GM21381 (cell line): ENCODE results near the gene PARP15.
"Not testable (repeated sequence)": the region's sequence is repeated elsewhere in the genome, so short reads cannot be mapped to it uniquely, and the experiment has no call there.

ENCODE experiments used
- ATAC-seq: cut with Tn5 transposase; IDR thresholded peaks from one replicate; pipeline ENCODE4 v1.9.1; 2021; ENCODE audit warnings: mild to moderate bottlenecking, moderate library complexity; ENCODE audit not compliant: unreplicated experiment

PARP15 gene

GRCh38 chr3:122577409-122578031, at the start of gene PARP15:
Gene PARP15 (plus strand): TSS chr3:122577650. CDS start chr3:122577668, 18 bp downstream.
- no peak for ATAC-seq

GRCh38 chr3:122530164-122530563, 47.3 kb upstream of the PARP15 start:
- ATAC-seq, result no peak

- no peak for ATAC-seq
Measured at GRCh38 chr3:122533480-122533879, 44.0 kb upstream of the PARP15 start.

- ATAC-seq, result peak; percentile 99
Measured at GRCh38 chr3:122533931-122534334, 43.5 kb upstream of the PARP15 start.

GRCh38 chr3:122535964-122536631, 41.4 kb upstream of the PARP15 start:
- ATAC-seq, result no peak

GRCh38 chr3:122536632-122537001, 40.8 kb upstream of the PARP15 start:
- ATAC-seq, result no peak

GRCh38 chr3:122538956-122539490, 38.4 kb upstream of the PARP15 start:
- ATAC-seq, result no peak

- ATAC-seq, result no peak
Measured at GRCh38 chr3:122546151-122546550, 31.3 kb upstream of the PARP15 start.

- ATAC-seq, result no peak
Measured at GRCh38 chr3:122548076-122548475, 29.4 kb upstream of the PARP15 start.

GRCh38 chr3:122548619-122549018, 28.8 kb upstream of the PARP15 start:
- no peak for ATAC-seq

GRCh38 chr3:122553171-122553570, 24.3 kb upstream of the PARP15 start:
- no peak for ATAC-seq

- no peak for ATAC-seq
Measured at GRCh38 chr3:122555275-122556071, 22.0 kb upstream of the PARP15 start.

GRCh38 chr3:122557356-122557755, 20.1 kb upstream of the PARP15 start:
- no peak for ATAC-seq

- no peak for ATAC-seq
Measured at GRCh38 chr3:122558605-122559004, 18.8 kb upstream of the PARP15 start.

- ATAC-seq, result no peak
Measured at GRCh38 chr3:122559906-122560305, 17.5 kb upstream of the PARP15 start.

GRCh38 chr3:122560680-122561079, 16.8 kb upstream of the PARP15 start:
- ATAC-seq, result no peak

- no peak for ATAC-seq
Measured at GRCh38 chr3:122562923-122563716, 14.3 kb upstream of the PARP15 start.

GRCh38 chr3:122563717-122564025, 13.8 kb upstream of the PARP15 start:
- ATAC-seq, result peak; percentile 10

- ATAC-seq, result peak; percentile 69
Measured at GRCh38 chr3:122564155-122564912, 13.1 kb upstream of the PARP15 start, which contains the start of the genes DTX3L and PARP9. Gene DTX3L (plus strand): TSS chr3:122564338. CDS start chr3:122564427, 89 bp downstream. Gene PARP9 (minus strand): TSS chr3:122564300. CDS start chr3:122559620, 4,680 bp downstream.

- ATAC-seq, result not testable (repeated sequence)
Measured at GRCh38 chr3:122568131-122568530, 9.3 kb upstream of the PARP15 start.
